Hepatocyte (in vitro differentiated cells): ENCODE results near the gene TSKS.

ENCODE experiments used
- EZH2phosphoT487 ChIP-seq: fragments of 200-600 bp; sonication (generic); IDR thresholded peaks from one replicate; pipeline ENCODE4 v1.6.1; 2018; ENCODE audit warnings: antibody characterized with exemption, mild to moderate bottlenecking, low read depth, moderate library complexity; ENCODE audit not compliant: unreplicated experiment, severe bottlenecking
- TF ChIP-seq, protein P1 (sequence below): fragments of 200-600 bp; sonication (generic); IDR thresholded peaks from 2 replicates; pipeline ENCODE4 v1.5.1; 2016; ENCODE audit warnings: antibody characterized with exemption, mild to moderate bottlenecking; ENCODE audit not compliant: poor library complexity

DNA sequence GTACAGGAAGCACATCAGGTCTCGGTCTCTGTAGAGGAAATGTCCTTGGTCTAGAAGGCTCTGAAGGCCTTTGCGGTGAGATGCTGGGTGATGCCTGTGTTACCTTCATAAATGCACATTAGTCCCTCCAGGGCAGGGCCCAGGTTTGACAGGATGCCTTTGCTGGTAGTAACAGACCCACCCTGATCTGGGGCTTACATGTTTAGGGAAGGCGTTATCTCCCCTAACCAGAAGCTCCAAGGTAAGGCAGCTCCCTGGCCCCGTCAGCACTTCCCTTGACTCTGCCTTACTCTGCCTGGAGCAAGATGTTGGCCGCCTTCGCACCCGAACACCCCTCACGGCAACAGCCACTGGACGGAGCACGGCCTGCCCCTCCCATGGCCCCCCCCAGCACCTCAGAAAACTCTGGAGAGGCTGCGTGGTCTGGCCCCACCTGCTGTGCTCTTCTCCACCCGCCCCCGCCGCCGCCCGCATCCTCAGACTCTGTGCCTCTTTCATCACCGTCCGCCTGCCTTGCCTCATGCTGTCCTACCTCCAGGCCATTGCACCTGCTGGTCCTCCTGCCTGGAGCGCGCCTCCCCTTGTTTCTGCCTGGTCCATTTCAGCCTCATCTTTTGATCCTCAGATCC, 12.8 kb upstream of the TSKS start:
- TF ChIP-seq, protein P1, sequence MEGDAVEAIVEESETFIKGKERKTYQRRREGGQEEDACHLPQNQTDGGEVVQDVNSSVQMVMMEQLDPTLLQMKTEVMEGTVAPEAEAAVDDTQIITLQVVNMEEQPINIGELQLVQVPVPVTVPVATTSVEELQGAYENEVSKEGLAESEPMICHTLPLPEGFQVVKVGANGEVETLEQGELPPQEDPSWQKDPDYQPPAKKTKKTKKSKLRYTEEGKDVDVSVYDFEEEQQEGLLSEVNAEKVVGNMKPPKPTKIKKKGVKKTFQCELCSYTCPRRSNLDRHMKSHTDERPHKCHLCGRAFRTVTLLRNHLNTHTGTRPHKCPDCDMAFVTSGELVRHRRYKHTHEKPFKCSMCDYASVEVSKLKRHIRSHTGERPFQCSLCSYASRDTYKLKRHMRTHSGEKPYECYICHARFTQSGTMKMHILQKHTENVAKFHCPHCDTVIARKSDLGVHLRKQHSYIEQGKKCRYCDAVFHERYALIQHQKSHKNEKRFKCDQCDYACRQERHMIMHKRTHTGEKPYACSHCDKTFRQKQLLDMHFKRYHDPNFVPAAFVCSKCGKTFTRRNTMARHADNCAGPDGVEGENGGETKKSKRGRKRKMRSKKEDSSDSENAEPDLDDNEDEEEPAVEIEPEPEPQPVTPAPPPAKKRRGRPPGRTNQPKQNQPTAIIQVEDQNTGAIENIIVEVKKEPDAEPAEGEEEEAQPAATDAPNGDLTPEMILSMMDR = no peak
- no peak for TF ChIP-seq EZH2phosphoT487
